HCT116 (cell line): ENCODE data around the gene TMEM184B. TPM values are rescaled to one million over a fixed set of nuclear protein-coding genes. Genes with fewer than 3 reads are reported as not detected.

Experiments
- CBX3 ChIP-seq: IDR thresholded peaks from 2 replicates; pipeline ENCODE4 v1.6.1; 2012; ENCODE audit warnings: low read depth
- ELF1 ChIP-seq: IDR thresholded peaks from 2 replicates; pipeline ENCODE4 v1.6.1; 2012; ENCODE audit warnings: low read depth, borderline replicate concordance
- FOSL1 ChIP-seq: IDR thresholded peaks from 2 replicates; pipeline ENCODE4 v1.6.1; 2012; ENCODE audit warnings: low read depth
- JUND ChIP-seq: IDR thresholded peaks from 2 replicates; pipeline ENCODE4 v1.6.1; 2012
- POLR2A ChIP-seq: IDR thresholded peaks from 2 replicates; pipeline ENCODE4 v1.7.0; 2011; ENCODE audit warnings: borderline replicate concordance; ENCODE audit not compliant: insufficient read depth, insufficient read length; ENCODE audit errors: extremely low read depth
- SIN3A ChIP-seq: IDR thresholded peaks from 2 replicates; pipeline ENCODE4 v1.6.1; 2012; ENCODE audit warnings: low read depth
- YY1 ChIP-seq: IDR thresholded peaks from 2 replicates; pipeline ENCODE4 v1.6.1; 2011; ENCODE audit warnings: low read length, low read depth, moderate library complexity, mild to moderate bottlenecking; ENCODE audit not compliant: insufficient replicate concordance; ENCODE audit errors: extremely low read depth
- total RNA-seq: library from RNA; stranded (reverse); gene quantifications from one replicate; pipeline ENCODE4 v1.2.1, GENCODE V29; 2021; ENCODE audit not compliant: unreplicated experiment
- TF ChIP-seq, protein P1 (sequence below): IDR thresholded peaks from 2 replicates; pipeline ENCODE4 v1.6.1; 2011; ENCODE audit warnings: mild to moderate bottlenecking, low read length, moderate library complexity; ENCODE audit not compliant: insufficient replicate concordance; ENCODE audit errors: extremely low read depth
- TF ChIP-seq, protein P2 (sequence below): IDR thresholded peaks from 2 replicates; pipeline ENCODE4 v1.6.1; 2012
- TF ChIP-seq, protein P3 (sequence below): IDR thresholded peaks from 2 replicates; pipeline ENCODE4 v1.6.1; 2012

The TMEM184B gene
- total RNA-seq, 1 experiment from 2014 or later: 66.0 TPM

DNA sequence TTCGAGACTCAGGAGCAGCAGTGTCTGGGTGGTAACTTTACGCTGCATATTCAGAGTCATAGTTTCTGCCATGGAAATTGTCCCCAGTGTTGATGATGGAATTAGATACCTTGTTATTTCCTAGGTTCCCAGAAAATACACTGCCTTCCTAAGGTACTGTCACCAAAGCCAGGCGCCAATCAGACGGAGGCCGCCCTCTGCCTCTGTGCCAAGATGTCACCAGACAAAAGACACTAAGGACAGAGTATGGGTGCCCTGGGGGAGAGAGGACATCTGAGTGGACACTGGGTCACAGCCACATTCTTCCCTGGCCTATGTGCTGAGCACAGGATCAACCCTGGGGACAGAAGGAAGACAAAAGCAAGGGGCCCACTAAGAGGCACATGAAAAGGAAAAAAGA is 102.3 kb downstream of the TMEM184B start (continued):
- TF ChIP-seq, protein P1, sequence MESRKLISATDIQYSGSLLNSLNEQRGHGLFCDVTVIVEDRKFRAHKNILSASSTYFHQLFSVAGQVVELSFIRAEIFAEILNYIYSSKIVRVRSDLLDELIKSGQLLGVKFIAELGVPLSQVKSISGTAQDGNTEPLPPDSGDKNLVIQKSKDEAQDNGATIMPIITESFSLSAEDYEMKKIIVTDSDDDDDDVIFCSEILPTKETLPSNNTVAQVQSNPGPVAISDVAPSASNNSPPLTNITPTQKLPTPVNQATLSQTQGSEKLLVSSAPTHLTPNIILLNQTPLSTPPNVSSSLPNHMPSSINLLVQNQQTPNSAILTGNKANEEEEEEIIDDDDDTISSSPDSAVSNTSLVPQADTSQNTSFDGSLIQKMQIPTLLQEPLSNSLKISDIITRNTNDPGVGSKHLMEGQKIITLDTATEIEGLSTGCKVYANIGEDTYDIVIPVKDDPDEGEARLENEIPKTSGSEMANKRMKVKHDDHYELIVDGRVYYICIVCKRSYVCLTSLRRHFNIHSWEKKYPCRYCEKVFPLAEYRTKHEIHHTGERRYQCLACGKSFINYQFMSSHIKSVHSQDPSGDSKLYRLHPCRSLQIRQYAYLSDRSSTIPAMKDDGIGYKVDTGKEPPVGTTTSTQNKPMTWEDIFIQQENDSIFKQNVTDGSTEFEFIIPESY: no peak
- TF ChIP-seq YY1 (no peak), ELF1 (no peak), FOSL1 (no peak), CBX3 (no peak), SIN3A (no peak), JUND (no peak), POLR2A (no peak)
- TF ChIP-seq, protein P2, sequence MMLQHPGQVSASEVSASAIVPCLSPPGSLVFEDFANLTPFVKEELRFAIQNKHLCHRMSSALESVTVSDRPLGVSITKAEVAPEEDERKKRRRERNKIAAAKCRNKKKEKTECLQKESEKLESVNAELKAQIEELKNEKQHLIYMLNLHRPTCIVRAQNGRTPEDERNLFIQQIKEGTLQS: no peak
- TF ChIP-seq, protein P3, sequence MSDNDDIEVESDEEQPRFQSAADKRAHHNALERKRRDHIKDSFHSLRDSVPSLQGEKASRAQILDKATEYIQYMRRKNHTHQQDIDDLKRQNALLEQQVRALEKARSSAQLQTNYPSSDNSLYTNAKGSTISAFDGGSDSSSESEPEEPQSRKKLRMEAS: no peak

Other genes with a start within 250 kb of the TMEM184B start
- gene PICK1, start 215.6 kb downstream of the TMEM184B start, total RNA-seq: 40.0 TPM
- not detected for gene SLC16A8, start 188.8 kb downstream of the TMEM184B start, total RNA-seq
- 1.0 TPM for gene BAIAP2L2, start 162.3 kb downstream of the TMEM184B start, total RNA-seq
- gene PLA2G6, start 91.2 kb downstream of the TMEM184B start, total RNA-seq: 36.0 TPM
- 26.0 TPM for gene MAFF, start 71.0 kb downstream of the TMEM184B start, total RNA-seq
- 190 TPM for gene CSNK1E, start 44.4 kb upstream of the TMEM184B start, total RNA-seq
- gene KCNJ4, start 182.2 kb upstream of the TMEM184B start, total RNA-seq: not detected
- 33.1 TPM for gene KDELR3, start 195.1 kb upstream of the TMEM184B start, total RNA-seq
- gene DDX17, start 233.3 kb upstream of the TMEM184B start, total RNA-seq: 234 TPM